Pulmonary artery endothelial cell (primary cell): ENCODE results near the gene SKOR2. TPM values are rescaled to one million over a fixed set of nuclear protein-coding genes. Genes with fewer than 3 reads are reported as not detected.

ENCODE experiments used
- DNase-seq: peaks from one replicate; pipeline ENCODE4 v3.0.0-alpha.2; 2011; ENCODE audit warnings: low read depth, low spot score
- total RNA-seq: library from RNA; depleted of rRNA; stranded (reverse); fragments of >200 nt; gene quantifications from 2 replicates; pipeline ENCODE4 v1.2.3, GENCODE V29; 2014

SKOR2 gene, protein sequence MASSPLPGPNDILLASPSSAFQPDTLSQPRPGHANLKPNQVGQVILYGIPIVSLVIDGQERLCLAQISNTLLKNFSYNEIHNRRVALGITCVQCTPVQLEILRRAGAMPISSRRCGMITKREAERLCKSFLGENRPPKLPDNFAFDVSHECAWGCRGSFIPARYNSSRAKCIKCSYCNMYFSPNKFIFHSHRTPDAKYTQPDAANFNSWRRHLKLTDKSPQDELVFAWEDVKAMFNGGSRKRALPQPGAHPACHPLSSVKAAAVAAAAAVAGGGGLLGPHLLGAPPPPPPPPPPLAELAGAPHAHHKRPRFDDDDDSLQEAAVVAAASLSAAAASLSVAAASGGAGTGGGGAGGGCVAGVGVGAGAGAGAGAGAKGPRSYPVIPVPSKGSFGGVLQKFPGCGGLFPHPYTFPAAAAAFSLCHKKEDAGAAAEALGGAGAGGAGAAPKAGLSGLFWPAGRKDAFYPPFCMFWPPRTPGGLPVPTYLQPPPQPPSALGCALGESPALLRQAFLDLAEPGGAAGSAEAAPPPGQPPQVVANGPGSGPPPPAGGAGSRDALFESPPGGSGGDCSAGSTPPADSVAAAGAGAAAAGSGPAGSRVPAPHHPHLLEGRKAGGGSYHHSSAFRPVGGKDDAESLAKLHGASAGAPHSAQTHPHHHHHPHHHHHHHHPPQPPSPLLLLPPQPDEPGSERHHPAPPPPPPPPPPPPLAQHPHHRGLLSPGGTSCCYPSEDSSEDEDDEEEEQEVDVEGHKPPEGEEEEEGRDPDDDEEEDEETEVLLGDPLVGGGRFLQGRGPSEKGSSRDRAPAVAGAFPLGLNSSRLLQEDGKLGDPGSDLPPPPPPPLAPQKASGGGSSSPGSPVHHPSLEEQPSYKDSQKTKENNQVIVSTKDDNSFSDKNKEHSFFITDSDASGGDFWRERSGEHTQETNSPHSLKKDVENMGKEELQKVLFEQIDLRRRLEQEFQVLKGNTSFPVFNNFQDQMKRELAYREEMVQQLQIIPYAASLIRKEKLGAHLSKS
- not detected in 2 replicates for total RNA-seq

DNA sequence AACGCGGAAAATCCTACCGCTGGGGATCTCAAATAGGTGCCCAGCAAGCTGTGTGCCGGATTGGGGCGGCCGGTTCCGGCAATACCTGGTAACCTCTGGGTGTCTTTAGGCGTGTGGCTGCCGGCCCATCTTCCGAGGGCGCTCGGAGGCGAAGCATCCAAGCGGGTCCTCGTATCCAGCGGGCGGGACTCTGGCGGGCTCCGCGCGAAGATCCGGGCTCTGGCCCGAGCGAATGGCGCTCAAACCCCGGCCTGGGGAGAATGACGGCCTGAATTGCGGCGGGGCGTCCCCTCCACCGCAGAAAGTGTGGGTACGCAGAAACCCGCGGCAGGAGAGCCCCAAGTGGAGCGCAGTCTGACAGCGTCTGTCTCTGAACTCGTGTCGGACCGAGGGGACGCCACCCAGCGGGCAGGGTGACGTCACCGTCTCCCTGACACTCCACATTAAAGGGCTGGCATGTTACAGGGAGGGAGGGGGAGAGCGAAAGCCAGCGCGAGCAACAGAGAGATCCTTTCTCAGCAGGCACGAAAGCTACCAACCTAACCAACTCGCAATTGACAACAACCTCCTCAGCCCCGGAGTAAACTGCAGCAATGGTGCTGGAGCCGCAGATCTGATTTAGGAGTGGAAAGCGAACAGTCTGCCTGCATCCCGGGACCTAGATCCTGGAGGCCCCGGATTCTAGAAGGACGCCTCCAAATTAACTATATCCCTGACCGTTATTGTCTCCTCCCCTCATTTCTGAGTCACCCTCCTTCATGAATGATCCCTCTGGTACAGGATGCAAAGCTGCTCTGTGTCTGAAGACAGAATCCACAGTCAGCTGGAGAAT is at the start of gene SKOR2:
TSS of gene SKOR2 (minus strand) at position 372 of the 832 bp plus-strand sequence. CDS start 2,477 bp downstream, outside the sequence.
- no peak for DNase-seq

DNA sequence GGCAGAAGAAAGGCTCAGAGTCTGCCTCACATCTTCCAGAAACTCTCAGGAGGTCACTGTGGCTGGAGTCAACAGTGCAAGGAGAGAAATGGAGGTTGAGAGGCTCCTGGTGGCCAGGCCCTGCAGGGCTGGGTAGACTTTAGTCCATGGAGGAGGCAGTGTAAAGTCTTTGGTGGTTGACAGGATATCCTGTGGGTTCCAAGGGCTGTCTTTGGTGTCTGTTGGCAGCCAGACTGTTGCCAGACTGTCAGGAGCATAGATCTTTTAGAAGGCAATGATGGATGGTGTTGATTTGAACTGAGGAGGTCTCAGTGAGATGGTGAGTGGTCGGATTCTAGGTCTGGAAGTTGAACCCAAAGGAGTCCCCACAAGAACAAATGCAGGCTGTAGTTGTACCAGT is 45.0 kb upstream of the SKOR2 start:
- DNase-seq, result no peak

DNA sequence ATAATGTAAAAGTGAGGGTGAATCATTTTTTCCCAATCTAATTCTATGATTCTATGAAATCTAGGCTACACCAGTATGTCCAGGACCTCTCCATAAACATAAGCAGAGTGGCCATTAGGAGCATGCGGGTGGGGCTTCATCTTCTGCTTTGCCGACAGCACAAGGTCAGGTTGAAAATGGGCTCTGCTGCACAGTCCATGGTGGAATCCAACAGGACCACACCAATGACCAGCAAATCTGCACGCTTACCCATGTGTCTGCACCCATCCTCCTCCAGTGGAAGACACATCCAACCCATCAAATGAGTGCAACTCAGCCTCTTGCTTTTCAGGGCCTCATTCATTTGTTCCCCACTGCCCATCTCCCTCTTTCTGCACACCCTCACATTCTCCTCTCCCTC is 43.3 kb upstream of the SKOR2 start:
- no peak for DNase-seq

DNA sequence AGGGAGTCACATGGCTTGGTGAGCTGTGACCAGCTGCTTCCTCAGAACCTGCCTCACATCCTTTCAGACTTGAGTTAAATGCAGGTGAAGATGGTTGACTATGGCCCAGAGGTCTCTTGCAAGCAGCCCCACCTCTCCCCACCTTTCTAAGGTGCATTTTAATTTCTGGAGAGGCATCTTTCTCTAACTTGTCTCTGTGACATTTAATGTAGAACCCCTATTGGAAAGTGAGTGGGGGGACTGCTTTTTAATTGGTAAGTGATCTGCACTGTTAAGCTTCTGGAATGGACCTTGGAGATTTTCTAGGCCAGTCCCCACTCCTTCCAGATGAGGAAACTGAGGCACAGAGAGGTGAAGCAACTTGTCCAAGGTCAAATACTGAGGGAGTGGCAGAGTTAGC is 37.3 kb upstream of the SKOR2 start:
- no peak for DNase-seq

DNA sequence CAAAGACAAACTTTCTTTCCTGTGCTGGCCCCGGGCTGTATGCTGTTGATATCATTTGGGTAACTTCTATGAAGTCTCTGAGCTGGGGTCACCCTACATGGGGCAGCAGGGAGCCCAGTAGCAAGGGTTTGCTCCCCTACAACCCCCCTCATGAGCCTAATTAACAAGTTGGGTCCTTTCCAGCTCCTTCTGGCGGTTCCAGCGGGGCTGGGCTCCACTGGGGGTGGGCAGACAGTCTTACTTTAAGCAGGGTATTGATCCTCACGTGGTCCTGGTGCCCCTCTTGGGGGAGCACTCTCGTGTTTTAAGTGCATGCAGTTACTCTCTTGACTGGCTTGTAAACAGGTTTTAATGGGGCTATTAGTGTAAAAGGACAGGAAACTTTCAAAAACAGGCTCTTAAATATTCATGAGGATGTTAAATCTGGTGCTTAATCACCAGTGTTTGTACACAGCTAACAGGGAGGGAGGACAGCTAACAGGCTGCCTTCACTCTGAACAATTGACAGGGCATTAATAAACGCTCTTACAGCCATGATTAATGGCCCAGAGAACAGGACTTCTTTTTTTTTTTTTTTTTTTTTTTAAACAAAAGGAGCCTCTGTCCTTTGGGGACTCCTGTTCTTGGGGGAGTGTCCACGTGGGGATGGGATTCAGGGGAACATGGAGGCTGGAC is 36.6 kb upstream of the SKOR2 start:
- DNase-seq, result no peak

DNA sequence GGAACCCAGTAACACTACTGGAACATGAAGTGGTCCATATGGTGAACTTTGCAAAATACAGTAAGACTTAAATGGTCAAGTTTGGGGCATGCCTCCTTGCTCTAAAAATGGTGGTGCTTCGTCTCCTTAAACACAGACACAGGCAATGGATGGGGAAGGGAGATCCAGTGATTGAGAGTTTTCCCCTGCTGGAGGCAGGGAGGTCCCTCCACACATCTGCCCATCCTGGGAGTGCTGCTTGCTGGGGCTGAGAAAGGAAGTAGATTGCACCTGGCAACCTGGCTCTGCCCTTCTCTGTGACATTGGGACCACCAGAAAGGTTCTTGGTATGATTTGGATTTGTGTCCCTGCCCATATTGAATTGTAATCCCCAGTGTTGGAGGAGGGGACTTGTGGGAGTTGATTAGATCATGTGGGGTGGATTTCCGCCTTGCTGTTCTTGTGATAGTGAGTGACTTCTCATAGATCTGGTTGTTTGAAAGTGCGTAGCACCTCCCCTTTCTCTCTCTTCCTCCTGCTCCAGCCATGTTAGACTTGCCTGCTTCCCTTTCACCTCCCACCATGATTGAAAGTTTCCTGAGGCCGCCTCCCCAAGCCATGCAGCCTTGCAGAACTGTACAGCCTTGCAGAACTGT is 35.4 kb upstream of the SKOR2 start:
- DNase-seq, result no peak

DNA sequence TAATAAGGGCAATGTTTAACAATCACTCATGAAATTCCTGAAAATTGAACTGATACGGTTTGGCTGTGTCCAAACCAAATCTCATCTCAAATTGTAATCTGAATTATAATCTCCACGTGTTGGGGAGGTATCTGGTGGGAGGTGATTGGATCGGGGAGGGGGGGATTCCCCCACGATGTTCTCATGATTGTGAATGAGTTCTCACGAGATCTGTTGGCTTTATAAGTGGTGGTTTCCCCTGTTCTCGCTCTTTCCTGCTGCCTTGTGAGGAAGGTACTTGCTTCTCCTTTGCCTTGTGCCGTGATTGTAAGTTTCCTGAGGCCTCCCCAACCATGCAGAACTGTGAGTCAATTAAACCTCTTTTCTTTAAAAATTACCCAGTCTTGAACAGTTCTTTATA is 34.0 kb upstream of the SKOR2 start:
- no peak for DNase-seq

DNA sequence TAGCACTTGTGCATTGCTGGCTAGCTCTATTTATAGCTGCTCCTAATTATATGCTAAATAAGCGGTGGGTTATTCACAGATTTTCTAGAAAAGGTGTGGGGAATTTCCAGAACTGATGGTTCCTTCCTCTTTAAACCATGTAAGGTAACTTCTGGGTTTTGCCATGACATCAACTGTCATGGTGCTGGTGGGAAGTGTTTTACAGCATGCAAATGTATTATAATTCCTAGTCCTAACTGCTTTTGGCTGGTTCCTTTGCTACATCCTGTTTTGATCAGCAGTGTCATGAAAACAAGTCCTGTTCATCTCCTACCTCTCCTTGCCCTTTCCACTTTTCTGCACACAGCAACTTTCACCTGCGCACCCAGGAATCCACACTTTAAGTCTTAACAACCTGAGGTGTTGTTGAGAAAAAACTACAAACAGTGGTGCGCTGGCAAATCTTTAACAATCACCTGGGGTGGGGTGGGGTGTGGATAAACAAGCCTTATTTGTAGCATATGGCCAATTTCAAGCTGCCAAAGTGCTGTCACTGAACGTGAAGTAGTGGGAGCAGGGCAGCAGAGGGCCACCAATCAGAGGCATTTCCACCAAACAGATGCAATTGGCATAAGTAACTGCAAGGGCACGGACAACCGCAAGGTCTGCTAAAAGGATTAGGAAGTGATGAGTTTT is 33.4 kb upstream of the SKOR2 start:
- no peak for DNase-seq

DNA sequence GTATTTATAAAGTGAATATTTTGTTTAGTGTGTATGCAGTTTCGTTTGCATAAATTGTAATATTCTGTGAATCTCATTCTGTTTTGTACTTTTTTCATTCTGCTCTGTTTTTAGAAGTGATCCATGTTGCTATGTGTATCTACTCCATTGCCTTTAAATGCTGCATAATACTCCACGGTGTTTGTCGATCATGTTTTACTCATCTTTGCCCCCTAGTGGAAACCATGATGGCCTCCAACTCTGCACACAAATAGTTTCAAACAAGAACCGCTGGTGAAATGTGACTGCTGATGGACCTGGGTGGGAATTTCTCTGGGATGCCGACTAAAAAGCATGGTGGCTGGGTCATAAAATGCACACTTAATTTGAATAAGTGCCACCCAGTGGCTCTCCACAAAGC is 32.0 kb upstream of the SKOR2 start:
- no peak for DNase-seq

DNA sequence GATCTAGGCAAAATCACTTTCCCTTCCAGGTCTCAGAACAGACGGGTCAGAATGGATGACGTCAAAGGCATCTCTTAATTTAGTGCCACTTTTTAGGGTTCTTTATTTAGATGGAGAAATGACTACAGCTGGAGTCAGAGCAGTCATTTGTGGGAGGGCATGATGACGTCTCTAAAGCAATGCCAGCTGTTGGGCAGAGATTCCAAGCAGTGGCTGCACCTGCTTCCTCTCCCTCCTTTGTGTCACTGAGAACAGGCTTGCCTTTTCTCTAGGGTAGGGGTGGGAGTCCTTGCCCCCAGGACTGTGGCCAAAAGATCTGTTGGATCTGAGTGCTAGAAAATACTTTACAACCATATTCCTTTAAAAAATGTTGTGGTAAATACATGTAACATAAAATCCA is 28.7 kb upstream of the SKOR2 start:
- DNase-seq, result no peak

DNA sequence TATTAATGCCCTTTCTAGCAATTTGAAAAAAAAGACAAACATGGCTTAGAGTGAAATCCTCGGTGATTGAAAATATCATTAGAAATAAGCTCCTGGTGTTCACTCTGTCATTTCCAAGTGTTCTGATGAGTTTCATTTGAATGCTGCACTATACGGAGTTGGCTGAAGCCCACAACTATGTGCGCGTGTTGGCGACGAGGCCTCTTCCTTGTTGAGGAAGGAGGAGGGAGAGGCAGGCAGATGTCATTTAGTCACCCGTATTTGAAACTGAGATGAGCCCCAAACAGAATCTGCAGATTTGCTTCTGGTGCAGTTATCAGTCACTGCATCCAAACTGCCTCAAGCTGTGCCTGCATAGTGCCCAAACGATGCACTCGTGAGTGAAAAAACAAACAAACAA is 23.5 kb upstream of the SKOR2 start:
- no peak for DNase-seq

DNA sequence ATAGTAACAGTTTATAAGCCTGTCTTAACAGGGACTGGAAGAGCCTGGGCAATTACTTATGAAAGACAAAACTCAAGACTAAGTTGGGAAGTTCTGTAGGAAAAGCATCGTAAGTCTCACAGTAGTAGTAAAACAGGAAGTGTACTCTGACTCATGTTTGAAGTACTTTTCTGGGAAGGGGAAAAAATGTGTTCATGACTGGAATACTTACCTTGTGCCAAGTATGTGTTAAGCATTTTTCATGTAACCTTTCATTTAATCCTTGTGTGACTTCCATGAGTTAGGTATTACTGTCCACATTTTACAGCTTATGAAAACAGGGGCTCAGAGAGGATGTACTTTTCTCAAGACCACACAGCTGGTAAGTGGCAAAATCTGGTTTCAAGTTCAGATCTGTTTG is 13.7 kb upstream of the SKOR2 start:
- peak; percentile 15 for DNase-seq

DNA sequence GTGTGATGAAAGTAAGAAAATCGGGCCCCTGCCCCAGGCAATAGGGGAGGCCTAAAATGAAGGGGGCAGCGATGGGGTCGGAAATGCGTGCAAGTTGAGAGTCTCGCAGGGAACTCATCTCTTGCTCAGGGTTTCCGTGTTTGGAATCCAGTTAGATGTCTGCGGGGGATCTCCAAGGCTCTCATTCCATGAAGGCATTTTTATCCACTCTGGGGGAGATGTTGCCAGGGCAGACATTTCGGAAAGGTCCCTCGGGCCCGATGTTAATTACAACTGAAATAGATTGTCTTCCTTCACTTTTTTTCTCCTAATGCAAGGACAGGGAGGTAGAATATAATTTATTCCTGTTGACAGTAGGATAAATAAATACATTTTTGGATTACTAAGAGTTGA is 12.8 kb upstream of the SKOR2 start:
- no peak for DNase-seq

DNA sequence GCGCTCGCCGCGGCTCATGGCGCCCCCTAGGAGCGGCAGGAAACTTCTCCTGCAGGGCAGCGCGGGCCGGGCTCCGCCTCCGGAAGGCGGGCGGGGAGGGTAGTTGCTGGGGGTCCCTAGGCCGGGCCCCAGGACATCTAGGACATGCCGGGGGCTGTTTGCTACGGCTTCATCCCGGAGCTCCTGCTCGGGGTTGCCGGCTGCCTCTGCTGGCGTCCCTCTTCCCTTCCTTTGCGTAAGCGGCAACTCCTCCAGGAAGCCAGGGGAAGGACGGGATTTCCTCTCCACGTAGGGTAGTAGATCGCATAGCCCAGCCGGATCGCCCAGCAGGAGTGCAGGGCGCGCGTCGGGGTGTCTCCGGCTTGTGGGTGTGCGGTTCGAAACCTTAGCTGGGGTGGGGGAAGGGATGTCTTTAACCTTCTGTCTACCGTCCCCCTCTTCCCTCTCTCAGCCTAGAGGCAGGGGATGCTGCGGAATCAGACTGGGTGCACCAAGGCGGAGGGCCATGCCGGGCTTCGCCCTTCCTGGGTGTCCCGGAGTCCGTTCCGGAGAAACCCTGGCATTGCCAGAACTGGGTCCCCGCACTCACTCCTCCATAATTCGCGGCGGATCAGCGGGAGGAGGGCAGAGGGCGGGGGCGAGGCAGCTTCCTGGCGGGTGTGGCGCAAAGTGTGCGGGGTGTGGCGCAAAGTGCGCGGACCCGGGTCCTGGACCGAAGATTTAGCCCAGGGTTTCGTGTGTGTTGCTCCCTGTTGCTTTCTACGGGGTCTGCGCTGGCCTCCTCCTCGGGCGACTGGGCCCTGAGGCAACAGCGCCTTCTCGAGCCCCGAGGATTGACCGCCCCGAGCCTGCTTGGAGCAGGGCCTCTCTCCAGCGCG is 12.2 kb upstream of the SKOR2 start:
- no peak for DNase-seq

DNA sequence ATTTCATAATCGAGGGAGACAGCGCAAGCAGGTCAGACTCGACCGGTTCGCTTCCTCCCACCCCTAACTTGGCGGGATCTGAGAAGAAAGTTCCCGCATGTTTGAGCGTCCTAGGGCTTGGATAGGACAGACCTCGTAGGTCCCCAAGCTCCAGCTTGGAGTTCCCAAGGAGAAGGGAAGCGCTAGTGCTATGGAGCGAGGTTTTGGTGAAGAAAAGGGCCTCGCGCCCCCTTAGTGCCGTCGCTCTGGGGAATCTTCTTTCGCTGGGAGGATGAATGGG is 11.6 kb upstream of the SKOR2 start:
- no peak for DNase-seq

DNA sequence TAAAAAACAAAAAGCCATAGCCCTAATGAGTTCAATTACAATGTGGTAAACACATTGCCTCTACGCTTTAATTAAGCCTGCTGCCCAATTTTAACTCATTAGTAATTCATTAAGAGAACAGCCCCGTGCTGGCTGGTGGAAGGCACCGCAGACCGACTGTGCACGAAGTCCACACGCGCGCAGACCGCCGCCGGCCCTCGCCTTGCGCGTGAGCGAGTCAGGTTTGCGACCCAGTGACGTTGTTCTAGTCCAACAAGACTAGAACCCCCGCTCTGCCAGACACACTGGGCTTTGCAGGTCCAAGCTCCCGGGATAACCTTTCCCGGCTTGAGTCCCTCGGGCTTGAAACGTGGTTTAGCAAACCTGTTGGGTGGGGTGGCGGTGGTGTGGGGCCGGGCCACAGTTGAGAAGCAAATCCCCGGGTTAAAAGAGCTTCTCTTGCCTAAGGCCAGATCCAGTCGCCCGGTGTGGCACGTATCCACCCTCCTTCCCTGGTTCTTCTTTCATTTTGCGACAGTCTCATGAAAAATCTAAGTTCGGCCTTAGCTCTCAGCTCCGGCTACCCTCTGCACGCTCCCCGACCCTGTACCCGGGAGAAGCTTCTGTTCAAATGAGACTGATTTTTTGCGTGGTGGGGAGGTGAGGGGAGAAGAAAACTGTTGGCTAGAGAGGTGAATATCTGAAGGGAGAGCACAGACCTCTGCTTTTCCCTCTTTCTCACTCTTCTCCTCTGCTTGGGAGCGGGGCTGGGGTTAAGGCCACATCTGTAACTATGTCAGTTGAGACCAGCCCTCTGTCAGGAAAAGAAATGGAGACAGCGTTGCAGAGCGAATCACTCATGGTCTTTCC is 11.1 kb upstream of the SKOR2 start:
- no peak for DNase-seq

DNA sequence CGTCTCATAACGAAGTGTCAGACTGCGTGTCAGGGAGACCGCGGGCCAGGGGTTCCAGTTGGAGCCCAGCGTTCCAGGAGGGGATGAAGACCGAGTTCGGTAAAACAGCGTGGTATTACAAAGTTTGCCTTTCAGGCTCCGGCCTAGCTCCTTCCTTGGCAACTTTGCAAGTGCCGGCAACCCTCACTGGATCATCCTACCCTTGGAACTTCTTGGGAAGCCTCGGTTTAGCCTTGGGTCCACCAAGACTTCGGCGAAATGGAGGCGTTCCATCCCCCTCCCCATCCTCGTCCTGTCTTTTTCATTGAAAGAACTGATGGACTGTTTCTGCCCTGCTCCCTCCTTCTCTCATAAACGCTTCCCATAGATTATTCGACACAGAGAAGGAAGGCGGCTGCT is 10.4 kb upstream of the SKOR2 start:
- no peak for DNase-seq
